GM18519 (cell line): ENCODE data around the gene ST7.
"Not testable (repeated sequence)": the region's sequence is repeated elsewhere in the genome, so short reads cannot be mapped to it uniquely, and the experiment has no call there.

Experiments used
- ATAC-seq: cut with Tn5 transposase; IDR thresholded peaks from one replicate; pipeline ENCODE4 v1.9.1; 2021; ENCODE audit warnings: mild to moderate bottlenecking, moderate library complexity; ENCODE audit not compliant: unreplicated experiment, low FRiP score

ST7 gene

DNA sequence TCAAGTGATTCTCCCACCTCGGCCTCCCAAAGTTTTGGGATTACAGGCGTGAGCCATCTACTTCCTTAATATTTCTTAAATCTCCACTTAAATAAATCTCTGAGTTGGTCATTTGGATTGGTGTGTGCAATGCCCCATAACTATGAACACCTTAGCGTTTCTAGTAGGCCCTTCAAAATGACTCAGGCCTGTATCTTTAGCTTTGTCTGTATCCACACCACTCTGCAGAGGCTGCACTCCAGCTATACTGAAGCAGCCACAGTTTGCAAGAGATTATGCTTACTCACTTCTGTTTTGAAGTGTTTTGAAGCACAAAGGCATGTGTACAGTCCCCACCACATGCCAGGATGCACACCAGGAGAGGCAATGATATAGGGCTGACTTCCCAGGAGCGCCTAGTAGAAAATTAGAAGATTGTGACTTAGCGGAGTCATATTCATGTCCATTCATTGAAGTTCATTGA, 2.4 kb upstream of the ST7 start:
- no peak for ATAC-seq

DNA sequence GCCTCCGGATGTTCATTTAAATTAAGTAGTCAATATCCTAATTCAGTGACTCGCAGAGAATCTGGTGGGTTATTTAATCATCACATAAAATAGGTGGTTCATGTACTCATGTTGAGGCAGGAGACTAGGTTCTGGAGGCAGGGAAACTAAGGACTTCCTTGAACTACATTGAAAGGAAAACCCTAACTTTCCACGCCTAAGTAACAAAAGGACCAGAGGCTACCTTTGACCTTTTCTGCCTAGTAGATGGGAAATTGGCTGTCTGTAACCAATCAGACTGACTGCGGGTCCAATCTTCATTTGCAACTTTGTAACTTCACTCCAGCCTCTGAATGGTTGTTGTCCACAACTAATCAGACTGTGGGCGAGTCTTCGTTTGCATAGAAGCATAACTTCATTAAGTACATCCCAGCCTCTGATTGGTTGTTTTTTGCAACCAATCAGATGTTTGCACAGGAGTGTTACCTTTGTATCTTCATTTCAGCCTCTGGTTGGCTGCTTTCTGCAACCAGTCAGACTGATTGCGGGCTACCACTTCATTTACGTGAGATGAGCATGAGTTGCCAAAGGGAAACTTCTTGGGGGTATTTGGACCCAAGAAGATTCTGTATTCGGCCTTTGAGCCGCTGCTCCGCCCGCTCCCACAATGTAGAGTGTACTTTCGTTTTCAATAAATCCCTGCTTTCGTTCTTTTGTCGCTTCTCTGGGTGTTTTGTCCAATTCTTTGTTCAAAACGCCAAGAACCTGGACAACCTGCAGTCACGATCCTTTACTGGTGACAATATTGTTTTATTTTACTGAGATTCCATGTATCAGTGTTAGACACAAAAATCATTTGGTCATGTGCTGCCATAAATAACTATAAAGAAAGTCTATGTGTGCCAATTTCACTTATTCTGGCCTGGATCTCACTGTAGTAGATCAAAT, 1.7 kb upstream of the ST7 start:
- no peak for ATAC-seq

DNA sequence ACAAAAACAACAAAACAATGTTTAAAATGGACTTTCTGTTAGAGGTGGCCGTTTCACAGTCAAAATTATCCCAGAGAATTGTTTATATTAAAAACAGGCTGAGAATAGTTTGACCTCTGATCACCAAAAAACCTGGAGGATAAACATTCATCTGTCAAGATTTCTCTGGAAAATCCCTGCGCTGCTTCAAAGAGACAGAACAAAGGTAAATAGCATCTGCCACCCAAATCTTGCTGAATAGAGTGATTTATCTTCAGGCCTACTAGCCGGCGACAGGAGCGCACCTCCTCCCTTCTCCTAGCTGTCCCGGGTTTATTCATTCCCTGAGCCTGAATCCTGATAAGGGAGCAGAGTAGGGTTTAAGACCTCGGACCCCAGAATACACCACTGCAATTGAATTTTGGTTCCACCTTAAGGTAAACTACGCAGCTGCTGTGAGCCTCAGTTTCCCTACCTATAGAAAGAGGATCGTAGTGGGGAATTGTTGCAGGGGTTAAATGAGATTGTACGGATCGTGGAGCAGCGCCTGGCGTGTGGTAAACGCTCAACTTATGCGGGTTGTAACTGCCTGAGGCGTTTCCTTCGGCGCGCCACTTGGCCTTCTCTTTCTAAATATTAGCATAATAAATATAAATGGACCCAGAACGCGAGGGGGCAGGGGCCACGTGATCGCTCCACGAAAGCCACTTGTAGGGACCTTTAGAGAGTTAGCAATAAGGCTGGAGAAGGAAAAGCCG, 498 bp upstream of the ST7 start:
- peak; percentile 10 for ATAC-seq

DNA sequence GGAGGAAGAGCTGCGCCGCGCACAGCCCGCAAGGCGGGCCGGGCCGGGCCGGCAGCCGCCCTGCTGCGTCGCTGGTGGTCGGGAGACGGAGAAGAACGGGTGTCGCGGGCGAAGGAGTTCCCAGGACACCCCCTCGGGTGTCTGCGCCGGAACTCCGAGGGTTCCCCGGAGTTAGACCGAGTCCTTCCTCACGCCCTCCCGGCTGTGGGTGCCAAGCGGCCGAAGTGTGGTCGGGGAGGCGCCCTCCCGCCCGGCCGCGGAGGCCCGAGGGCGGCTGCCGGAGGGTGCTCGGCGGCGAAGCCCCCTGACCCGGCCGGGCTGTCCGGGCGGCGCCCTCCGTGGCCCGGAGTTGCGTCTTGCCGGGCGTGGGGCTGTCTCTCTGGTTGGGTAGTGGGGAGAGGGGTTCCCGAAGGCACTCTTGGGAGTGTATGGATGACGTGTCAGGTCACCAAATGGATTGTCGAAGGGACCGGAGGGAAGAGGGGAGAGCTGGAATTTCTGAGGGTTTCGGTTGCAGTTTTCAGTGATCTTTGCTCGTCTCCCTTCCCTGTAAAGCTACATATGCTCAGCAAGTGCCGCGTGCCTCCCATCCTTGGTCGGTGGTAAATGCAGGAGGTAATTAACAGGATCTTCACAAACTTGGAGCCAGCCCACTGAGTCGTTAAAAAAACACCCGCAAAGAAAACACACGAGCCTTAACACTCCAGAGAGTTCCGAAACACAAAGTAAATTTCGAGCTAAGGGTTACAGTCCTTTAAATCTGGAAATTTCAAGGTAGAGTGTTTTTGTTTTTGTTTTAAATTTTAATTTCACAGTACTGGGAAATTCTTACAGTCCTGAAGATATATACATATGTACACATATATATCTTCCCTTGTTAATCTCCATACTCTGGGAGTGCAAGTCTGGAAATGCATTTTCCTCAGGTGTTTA, 871 bp downstream of the ST7 start:
- ATAC-seq, result peak; percentile 17

DNA sequence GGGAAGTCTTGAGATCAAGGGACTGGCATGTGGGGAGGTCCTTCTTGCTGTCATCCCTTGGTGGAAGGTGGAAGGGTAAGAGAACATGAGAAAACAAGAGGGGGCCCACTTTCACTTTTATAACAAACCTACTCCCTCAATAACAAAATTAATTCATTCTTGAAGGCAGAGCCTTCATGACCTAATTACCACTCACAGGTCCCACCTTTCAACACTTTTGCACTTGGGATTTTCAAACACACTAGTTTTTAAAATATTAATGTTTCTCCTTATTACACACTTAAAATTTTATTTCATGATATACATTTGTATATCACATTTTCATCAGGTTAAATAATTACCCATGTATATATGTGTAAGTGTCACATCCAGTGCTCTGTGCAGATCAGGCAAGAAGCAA, 2.0 kb downstream of the ST7 start:
- ATAC-seq, result no peak

DNA sequence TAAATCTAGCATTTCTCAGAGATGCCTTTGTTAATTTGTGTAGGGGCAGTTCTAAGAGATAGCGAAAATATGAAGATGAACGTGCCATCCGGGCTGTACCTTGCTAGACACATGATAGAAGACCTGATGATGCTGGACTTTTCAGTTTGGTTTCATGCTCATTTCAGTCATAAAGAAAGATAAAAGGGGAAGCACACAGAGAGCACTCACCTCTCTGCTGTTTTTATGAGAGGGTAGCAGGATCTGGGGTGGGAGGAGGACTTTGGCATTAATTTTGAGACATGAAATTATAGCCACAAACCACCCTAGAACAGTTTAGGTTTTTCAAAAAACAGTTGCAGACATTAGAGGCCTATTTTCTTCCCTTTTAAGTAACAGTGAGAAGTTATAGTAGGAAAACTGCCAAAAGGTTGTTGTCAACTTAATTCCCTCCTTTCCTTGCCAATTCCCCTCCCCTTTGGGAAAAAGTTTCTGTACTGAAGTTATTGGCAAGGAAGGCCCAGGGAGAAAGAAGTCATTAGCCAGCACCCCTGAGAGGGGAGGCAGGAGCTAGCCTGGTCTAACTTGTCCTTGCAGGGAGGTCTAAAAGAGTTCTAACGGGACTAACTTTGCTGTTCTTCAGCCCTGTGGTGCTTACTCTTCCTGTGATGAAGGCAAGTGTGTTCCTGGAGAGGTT, 2.6 kb downstream of the ST7 start:
- ATAC-seq, result peak; percentile 84

DNA sequence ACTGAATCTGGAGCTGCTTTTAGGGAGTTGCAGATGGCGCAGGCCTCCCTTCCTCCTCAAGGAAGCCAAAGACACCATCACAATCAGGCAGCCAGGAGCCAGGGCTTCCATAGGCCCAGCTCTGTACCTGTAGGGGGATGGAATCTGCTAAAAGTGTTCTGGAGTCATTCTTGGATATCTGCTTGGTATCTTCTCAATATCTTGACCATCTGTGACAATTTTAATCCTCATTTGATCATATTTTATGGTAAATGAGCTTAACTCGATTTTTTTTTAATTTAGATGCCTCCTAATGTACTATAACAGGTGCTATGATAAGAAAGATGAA, 3.1 kb downstream of the ST7 start:
- ATAC-seq, result no peak

DNA sequence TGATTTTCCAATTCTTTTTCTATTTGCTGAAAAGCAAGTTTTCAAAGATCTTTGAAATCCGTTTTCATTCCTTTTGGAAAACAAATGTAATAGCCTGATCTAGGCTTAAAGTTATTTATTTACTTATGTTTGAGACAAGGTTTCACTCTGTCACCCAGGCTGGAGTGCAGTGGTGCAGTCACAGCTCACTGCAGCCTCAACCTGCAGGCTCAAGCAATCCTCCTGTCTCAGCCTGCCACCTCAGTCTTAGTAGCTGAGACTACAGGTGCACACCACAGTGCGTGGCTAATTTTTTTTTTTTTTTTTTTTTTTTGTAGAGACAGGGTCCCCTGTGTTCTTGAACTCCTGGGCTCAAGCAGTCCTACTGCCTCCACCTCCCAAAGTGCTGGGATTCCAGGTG, 4.6 kb downstream of the ST7 start:
- no peak for ATAC-seq

DNA sequence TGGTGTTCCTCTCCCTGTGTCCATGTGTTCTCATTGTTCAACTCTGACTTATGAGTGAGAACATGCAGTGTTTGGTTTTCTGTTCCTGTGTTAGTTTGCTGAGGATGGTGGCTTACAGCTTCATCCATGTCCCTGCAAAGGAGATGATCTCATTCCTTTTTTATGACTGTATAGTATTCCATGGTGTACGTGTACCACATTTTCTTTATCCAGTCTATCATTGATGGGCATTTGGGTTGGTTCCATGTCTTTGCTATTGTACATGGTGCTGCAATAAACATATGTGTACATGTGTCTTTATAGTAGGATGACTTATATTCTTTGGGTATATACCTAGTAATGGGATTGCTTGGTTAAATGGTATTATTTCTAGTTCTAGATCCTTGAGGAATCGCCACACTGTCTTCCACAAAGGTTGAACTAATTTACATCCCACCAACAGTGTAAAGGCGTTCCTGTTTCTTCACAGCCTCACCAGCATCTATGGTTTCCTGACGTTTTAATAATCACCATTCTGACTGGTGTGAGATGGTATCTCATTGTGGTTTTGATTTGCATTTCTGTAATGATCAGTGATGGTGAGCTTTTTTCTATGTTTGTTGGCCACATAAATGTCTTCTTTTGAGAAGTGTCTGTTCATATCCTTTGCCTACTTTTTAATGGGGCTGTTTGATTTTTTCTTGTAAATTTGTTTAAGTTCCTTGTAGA, 8.8 kb downstream of the ST7 start:
- ATAC-seq, result not testable (repeated sequence)

DNA sequence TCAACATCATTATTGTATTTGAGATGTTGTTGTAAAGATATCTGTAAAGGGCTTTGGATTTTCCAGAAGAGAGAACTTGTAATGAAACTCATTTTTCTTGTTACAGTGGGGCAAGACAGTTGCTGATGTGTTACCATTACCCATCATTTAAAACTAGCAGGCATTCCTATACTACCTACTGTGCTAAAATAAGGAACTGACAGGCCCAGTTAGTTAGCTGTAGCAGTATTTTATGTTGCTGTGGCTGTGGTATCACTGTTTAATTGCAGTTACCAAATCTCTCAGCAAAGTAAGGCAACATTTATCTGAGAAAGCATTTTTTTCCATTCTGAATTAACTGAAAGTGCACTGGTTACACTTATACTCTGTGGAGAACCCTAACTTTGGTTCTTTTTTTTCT, 9.9 kb downstream of the ST7 start:
- no peak for ATAC-seq

DNA sequence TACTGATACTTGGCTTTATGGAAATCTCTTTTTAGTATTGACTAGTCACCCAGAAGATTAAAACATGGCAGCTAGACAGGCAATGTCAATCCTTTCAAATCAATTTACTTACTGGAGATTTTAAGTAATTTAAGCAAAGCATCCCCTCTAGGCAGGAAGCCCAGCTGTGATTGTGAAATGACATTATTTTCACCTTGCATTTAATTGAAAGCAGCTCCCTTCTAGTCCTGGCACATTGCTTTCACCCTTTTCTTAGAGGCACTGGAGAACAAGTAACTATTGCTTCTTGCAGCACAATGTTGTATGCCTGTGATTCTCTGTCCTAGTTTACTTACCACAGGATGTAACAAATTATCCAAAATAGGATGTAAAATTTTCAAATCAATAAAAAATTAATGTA, 13.3 kb downstream of the ST7 start:
- no peak for ATAC-seq

DNA sequence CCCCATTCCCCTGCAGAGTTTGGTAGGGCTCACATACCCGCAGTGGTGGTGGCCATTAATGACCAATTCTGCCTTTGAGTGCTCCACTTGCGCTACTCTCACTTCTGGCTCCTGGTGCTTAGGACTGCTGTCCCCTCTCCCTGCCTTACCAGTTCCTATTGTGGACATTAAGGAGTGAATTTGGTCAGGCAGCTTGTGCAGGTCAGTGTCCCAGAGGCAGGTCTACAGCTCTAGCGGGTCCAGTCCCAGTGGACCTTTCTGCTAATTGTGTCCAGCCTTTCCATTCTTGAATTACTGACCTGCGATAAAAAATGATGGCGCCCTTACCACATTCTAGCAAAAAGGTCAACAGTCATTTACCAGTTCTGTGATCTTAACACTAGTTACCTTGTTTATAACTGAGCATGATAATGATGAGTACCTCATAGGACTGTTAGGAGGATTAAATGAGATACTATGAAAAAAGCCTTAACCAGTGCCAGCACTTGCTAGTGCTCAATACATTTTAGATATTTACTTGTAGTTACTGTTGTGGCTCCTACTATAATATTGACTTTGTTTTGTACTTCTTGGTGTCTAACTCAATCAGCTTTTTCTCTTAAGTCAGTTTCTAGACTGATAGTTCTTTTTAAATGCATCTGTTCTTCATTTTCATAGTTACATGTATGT, 14.1 kb downstream of the ST7 start:
- ATAC-seq, result no peak

DNA sequence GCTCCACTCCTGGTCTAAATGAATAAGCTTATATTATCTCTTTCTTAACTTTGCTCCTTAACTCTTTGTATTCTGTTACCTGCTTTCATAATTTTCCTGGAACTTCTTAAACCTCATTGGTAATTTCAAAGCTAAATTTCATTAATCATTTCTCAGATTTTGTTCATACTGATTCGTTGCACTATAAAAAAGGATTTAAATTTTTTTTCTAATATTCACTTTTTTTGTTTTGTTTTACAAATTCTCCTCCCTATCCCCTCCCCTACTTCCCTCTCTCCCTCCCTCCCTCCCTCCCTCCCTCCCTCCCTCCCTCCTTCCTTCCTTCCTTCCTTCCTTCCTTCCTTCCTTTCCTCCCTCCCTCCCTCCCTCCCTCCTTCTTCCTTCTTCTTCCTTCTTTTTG, 14.7 kb downstream of the ST7 start:
- no peak for ATAC-seq

DNA sequence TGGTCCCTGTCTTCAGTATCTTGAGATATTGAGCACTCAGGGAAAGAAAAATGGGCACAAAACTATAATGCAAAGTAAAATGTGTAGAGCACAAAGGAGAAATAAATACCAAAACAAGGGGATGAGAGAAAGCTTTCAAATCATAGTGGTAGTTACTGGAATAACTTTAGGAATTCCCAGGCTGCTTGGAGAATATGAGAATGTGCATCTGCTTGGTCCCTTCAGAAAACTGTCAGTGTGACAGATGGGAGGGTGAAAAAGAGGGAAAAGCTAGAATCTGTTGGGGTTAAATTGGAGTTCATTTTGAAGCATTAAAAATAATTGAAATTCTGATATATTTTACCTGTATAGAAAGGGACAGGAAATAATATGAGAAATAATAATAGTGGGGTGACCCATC, 15.3 kb downstream of the ST7 start:
- ATAC-seq, result no peak

DNA sequence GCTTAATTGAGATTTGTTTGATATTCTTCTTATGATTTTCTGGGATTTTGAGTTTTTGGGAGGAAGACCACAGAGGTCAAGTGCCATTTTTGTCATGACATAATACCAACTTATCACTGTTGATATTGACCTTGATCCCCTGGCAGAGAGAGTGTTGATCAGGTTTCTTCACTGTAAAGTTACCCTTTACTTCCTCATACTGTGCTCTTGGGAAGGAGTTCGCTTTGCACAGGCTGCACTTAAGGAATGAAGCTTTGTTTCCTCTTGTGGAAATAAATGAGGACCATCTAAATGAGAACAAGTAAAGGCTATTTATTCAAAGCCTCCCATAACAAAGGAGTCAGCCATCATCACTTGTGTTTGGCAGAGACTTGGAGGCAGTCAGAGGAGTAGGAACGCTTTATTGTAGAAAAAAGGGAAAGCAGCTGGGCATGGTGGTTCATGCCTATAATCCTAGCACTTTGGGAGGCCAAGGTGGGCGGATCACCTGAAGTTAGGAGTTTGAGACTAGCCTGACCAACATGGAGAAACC, 16.1 kb downstream of the ST7 start:
- ATAC-seq, result no peak

DNA sequence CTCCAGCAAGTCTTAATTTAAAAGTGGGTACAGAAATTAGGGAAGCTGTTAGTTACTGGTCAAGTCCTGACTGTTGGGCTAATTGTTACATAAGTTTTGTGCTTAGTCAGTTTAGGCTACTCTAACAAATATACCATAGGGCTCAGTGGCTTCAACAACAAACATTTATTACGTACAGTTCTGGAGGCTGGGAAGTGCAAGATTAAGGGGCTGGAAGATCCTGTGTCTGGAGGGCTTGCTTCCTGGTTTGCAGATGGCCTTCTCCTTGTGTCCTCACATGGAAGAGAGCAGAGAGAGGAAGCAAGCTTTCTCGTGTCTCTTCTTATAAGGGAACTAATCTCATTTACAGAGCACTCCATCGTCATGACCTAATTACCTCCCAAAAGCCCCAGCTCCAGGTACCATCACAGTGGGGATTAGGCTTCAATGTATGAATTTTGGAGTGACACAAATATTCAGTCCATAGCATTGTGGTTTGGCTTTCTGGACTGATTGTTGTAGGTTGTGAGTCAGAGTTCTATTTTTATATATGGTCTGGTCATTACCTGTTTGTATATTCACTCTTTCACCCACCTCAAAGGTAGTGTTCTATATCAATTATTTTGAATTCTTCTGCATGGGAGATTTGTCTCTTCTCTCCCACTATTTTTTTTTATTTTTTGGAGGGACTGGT, 17.1 kb downstream of the ST7 start:
- ATAC-seq, result peak; percentile 75

DNA sequence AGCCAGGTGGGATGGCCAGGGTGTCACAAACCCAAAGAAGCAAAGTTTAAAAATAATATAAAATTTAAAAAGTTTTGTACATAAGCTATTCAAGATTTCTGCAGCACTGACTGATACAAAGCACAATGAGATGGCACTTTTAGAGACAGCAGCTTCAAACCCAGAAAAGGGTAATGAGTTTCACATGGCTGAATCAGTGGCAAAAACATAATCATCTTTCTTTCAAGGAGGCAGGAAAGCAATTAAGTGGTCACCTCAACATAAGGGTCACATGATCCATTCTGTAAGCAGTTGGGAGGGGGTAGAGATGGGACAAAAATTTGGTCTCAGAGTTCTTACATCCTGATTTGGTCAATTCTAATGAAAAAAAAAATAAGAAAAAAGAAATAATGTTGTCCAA, 17.9 kb downstream of the ST7 start:
- not testable (repeated sequence) for ATAC-seq

DNA sequence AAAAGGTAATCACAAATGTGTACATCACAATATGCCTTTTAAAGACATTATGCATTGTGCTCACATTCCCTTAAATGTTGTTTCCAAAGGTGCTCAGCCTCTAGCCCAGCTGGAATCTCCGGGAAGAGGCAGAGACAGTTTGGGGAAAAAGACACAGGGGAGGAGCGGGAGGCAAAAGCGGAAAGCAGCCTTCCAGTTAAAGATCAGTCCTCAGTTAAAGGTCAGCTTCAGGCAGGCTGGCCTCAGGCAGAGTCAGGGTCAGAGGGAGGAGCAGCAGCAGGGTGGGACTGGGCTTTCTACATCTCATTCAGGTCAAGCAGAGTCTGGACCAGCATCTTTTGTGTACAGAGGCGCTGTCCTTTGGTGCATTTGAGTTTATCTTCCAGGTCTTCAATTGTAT, 18.6 kb downstream of the ST7 start:
- no peak for ATAC-seq
